K562 (cell line): ENCODE measurements around the gene EIF2S2. TPM values are rescaled to one million over a fixed set of nuclear protein-coding genes. Genes with fewer than 3 reads are reported as not detected.
A peak's percentile ranks its signal among the peaks of the same experiment; 100 is the strongest.

Source experiments
- ATAC-seq: fragments of 200-7000 bp; cut with Tn5 transposase; 3 replicates; pipeline ENCODE4 v1.9.1; 2020; ENCODE audit warnings: moderate library complexity
- BruUV-seq: library from RNA; stranded (reverse); fragments of 400-500 nt; replicated peaks from 2 replicates; lab custom pipeline; 2021; lab: Mats Ljungman, UMichigan
- CTCF ChIA-PET: fragments of 300-600 bp; formaldehyde crosslinking; extraction: SDS; loops from one replicate; lab custom pipeline; 2021; ENCODE audit warnings: low intra/inter-chr PET ratio; lab: Yijun Ruan, JAX
- POLR2A ChIA-PET: fragments of 300-600, 350-650 bp; sonication (Branson Sonifier 250); formaldehyde crosslinking; extraction: SDS; loops from one replicate; lab custom pipeline; 2021; ENCODE audit warnings: antibody characterized with exemption, inconsistent platforms; lab: Yijun Ruan, JAX
- DNase-seq, 4 experiments: peaks; one replicate each; pipeline versions ENCODE4 v3.0.0 to v3.0.0-alpha.2; 2011 to 2018; ENCODE audit warnings: low spot score in 3 of 4, mixed read lengths in 3 of 4; ENCODE audit errors: extremely low read depth in 1 of 4
- FAIRE-seq: peaks from 2 replicates; lab custom pipeline; 2011; peaks lifted over from hg19 to GRCh38; lab: Jason Lieb, UNC
- H2AFZ ChIP-seq: 2 replicates; pipeline ENCODE4 v1.6.0; 2011; ENCODE audit warnings: low read depth, low read length, control low read depth, inconsistent platforms
- H3K27ac ChIP-seq: fragments of 200-600 bp; 3 replicates; pipeline ENCODE4 v1.8.0; 2011; ENCODE audit warnings: low read depth, mild to moderate bottlenecking, control low read depth, inconsistent platforms, low read length, moderate library complexity, mixed read lengths; ENCODE audit errors: extremely low read depth
- H3K27me3 ChIP-seq, 2 experiments: fragments of 300-600 bp in 1 of 2; 2 replicates in 1 of 2; 3 replicates in 1 of 2; pipeline versions ENCODE4 v1.6.0 to v1.8.0; 2011; ENCODE audit warnings: inconsistent platforms in 2 of 2, low read length in 2 of 2, mild to moderate bottlenecking in 1 of 2, mixed read lengths in 1 of 2, moderate library complexity in 1 of 2; ENCODE audit not compliant: control insufficient read depth in 2 of 2, insufficient read depth in 2 of 2
- H3K36me3 ChIP-seq: fragments of 300-600 bp; 3 replicates; pipeline ENCODE4 v1.8.0; 2011; ENCODE audit warnings: mild to moderate bottlenecking, low read length, inconsistent platforms; ENCODE audit not compliant: control insufficient read depth, insufficient read depth
- H3K4me1 ChIP-seq, 2 experiments: fragments of 200-600 bp in 1 of 2; replicated peaks in 1 of 2; 2 replicates in 1 of 2; 3 replicates in 1 of 2; pipeline versions ENCODE4 v1.5.1 to v1.8.0; 2011; ENCODE audit warnings: inconsistent platforms in 2 of 2, low read length in 2 of 2, mild to moderate bottlenecking in 1 of 2, mixed read lengths in 1 of 2, moderate library complexity in 1 of 2; ENCODE audit not compliant: control insufficient read depth in 2 of 2, insufficient read depth in 2 of 2
- H3K4me2 ChIP-seq: 2 replicates; pipeline ENCODE4 v1.6.1; 2011; ENCODE audit warnings: low read length, control low read depth, inconsistent platforms, mixed read lengths; ENCODE audit not compliant: insufficient read depth
- H3K4me3 ChIP-seq: fragments of 200-600 bp; sonication (generic), shearing (Covaris generic); 2 replicates; pipeline ENCODE4 v1.5.1; 2016; ENCODE audit warnings: control low read depth, inconsistent platforms
- H3K79me2 ChIP-seq: fragments of 200-600 bp; 3 replicates; pipeline ENCODE4 v1.8.0; 2011; ENCODE audit warnings: low read length, inconsistent platforms; ENCODE audit not compliant: control insufficient read depth, insufficient read depth
- H3K9ac ChIP-seq, 2 experiments: 2 replicates each; pipeline versions ENCODE4 v1.6.0 to v1.6.1; 2011; ENCODE audit warnings: low read depth in 2 of 2, low read length in 2 of 2, control low read depth in 1 of 2, inconsistent platforms in 1 of 2, mild to moderate bottlenecking in 1 of 2, mixed read lengths in 1 of 2; ENCODE audit not compliant: insufficient read depth in 1 of 2
- H3K9me1 ChIP-seq: one replicate; pipeline ENCODE4 v1.6.0; 2011; ENCODE audit warnings: inconsistent platforms, mild to moderate bottlenecking, low read length, moderate library complexity; ENCODE audit not compliant: control insufficient read depth, insufficient read depth
- H3K9me3 ChIP-seq: replicated peaks from 2 replicates; pipeline ENCODE4 v1.5.1; 2011; ENCODE audit warnings: low read depth, low read length, inconsistent platforms; ENCODE audit not compliant: control insufficient read depth, insufficient read depth
- H4K20me1 ChIP-seq: replicated peaks from 2 replicates; pipeline ENCODE4 v1.6.1; 2011; ENCODE audit warnings: low read length, inconsistent platforms, mixed read lengths; ENCODE audit not compliant: control insufficient read depth, insufficient read depth
- C11orf30 ChIP-seq: fragments of 450-650 bp; IDR thresholded peaks from 2 replicates; pipeline ENCODE4 v1.6.1; 2016; ENCODE audit warnings: low read depth, mild to moderate bottlenecking
- EGR1 ChIP-seq: fragments of 450-650 bp; conservative IDR thresholded peaks from 2 replicates; pipeline ENCODE4 v1.6.1; 2017; ENCODE audit warnings: mild to moderate bottlenecking
- ELF1 ChIP-seq: fragments of 200-800 bp; sonication (Bioruptor generic); IDR thresholded peaks from 2 replicates; pipeline ENCODE4 v1.6.1; 2016; ENCODE audit warnings: missing genetic modification characterization, missing compliant biosample characterization
- MAFG ChIP-seq: fragments of 450-650 bp; conservative IDR thresholded peaks from 2 replicates; pipeline ENCODE4 v1.6.1; 2016; ENCODE audit warnings: missing genetic modification characterization, missing compliant biosample characterization
- ZNF316 ChIP-seq: fragments of 450-650 bp; IDR thresholded peaks from 2 replicates; pipeline ENCODE4 v1.6.1; 2016
- ZNF740 ChIP-seq, 3 experiments: fragments of 200-800 bp in 1 of 3; sonication (Bioruptor generic) in 1 of 3; sonication (generic) in 1 of 3; formaldehyde crosslinking in 1 of 3; IDR thresholded peaks; 2 replicates each; pipeline versions ENCODE4 v1.6.1 to v1.8.0; 2016 to 2022; ENCODE audit warnings: mild to moderate bottlenecking in 2 of 3, missing compliant biosample characterization in 2 of 3, missing genetic modification characterization in 2 of 3, missing genetic modification reagents in 1 of 3
- WGBS: fragments of 100-300 bp; shearing (Covaris generic); methylation state at CpG from one replicate; pipeline ENCODE4 v1.1.6; 2016; ENCODE audit warnings: low coverage, mixed read lengths; ENCODE audit not compliant: insufficient coverage; ENCODE audit errors: missing lambda C conversion rate; 5-methylcytosine and 5-hydroxymethylcytosine counted together
- in situ Hi-C: fragments of 300-500 bp; cut with MboI; formaldehyde crosslinking; loops from 4 replicates; pipeline ENCODE4 v1.15.0; 2018; ENCODE audit warnings: inconsistent platforms, mixed read lengths
- intact Hi-C: fragments of 100-400 bp; cut with micrococcal nuclease; formaldehyde crosslinking; loops from 2 replicates; pipeline ENCODE4 v1.14.2; 2022
- polyA plus RNA-seq, 8 experiments: library from polyadenylated mRNA; depleted of rRNA in 4 of 8; stranded (reverse) in 5 of 8; unstranded in 3 of 8; fragments of >200 nt; fragmentation: Nextera tagmentation in 2 of 8; fragmentation: Illumina TruSeq in 1 of 8; extraction: Ambion mirVana in 2 of 8; extraction: Trizol in 1 of 8; gene quantifications; 2 replicates each; pipeline versions ENCODE4 v1.2.1 to v1.2.3, GENCODE V29; 2011 to 2014; ENCODE audit warnings: inconsistent platforms in 1 of 8, missing spikeins in 1 of 8
- total RNA-seq, 7 experiments: library from RNA; depleted of rRNA in 6 of 7; stranded (reverse); fragments of >200 nt in 6 of 7; fragmentation: Illumina TruSeq in 2 of 7; extraction: Trizol in 2 of 7; gene quantifications; 2 replicates each; pipeline versions ENCODE4 v1.2.1 to v1.2.3, GENCODE V29; 2011 to 2021; ENCODE audit warnings: low replicate concordance in 1 of 7

The EIF2S2 gene
- total and polyA plus RNA-seq, 9 of the 15 experiments (the other 6 are each of a cell fraction or from before 2014, with no cell fraction given), result 79.7 to 220 (median 154) TPM

- Histone ChIP-seq H3K4me3 (no peak overlapping the region), H3K36me3 (peaks cover 79% of the 10 kb centered on the region), H3K27ac (no peak overlapping the region), H3K27me3 (no peaks in the 10 kb centered on the region), H2AFZ (no peak overlapping the region), H3K9me3 (no peaks in the 10 kb centered on the region), H3K9ac (no peak overlapping the region), H3K79me2 (peaks cover 17% of the 10 kb centered on the region), H3K4me1 (peaks cover 0 to 5% of the 10 kb centered on the region in 2 experiments; a peak in 2 of 5 replicates), H3K9me1 (peaks cover 6% of the 10 kb centered on the region), H3K4me2 (no peak overlapping the region), H4K20me1 (peaks cover 15% of the 10 kb centered on the region)
- CTCF ChIA-PET, result no interaction called here
- ATAC-seq (no peak), DNase-seq (no peak), FAIRE-seq (no peak)
- WGBS, result 68% methylated on average over 4 of the region's 7 CpGs
- no TSS peak for BruUV-seq
- TF ChIP-seq EGR1 (0 out of 2 replicates have a peak, but pooled peaks have one; percentile 29), ELF1 (tag) (no peak)
- intact Hi-C loops, result loop anchor here (5.0 kb wide), 1 partner anchor 212 kb away; no protein-coding TSS in a partner anchor
- POLR2A ChIA-PET, result interaction anchor here (0.6 to 1.2 kb wide), 5 partner anchors 21 to 317 kb away, joined by 3 to 4 read pairs (median 3); partner anchors contain the start of gene EIF2S2
- in situ Hi-C loops, result loop anchor here (10.0 kb wide), 1 partner anchor 149 kb away; no protein-coding TSS in a partner anchor
These were observed 37.8 kb downstream of the EIF2S2 start for GRCh38 chr20:34074101-34074760.

GRCh38 chr20:34072778-34073177 lies 39.3 kb downstream of the EIF2S2 start:
- Histone ChIP-seq H3K27ac (no peak overlapping the region), H3K36me3 (peaks cover 70% of the 10 kb centered on the region), H3K4me3 (no peak overlapping the region), H3K9me3 (no peaks in the 10 kb centered on the region), H3K27me3 (no peaks in the 10 kb centered on the region), H3K9me1 (peaks cover 7% of the 10 kb centered on the region), H3K9ac (no peak overlapping the region), H3K4me1 (peaks cover 0 to 8% of the 10 kb centered on the region in 2 experiments; a peak in 2 of 5 replicates), H4K20me1 (peaks cover 18% of the 10 kb centered on the region), H2AFZ (no peak overlapping the region), H3K79me2 (peaks cover 24% of the 10 kb centered on the region), H3K4me2 (no peak overlapping the region)
- no peak for DNase-seq
- POLR2A ChIA-PET, result no interaction called here
- peak; percentile 60 for TF ChIP-seq C11orf30
- no peak for TF ChIP-seq ZNF740 (CRISPR knock-in tag; IDR thresholded peaks at IDR 0.05)
- no peak for TF ChIP-seq ZNF740 (tag; IDR thresholded peaks at IDR 0.05)
- TF ChIP-seq ZNF316, result peak; percentile 85
- TF ChIP-seq MAFG (tag), result peak; percentile 40; the same call in 1 of the 2 replicates
- CTCF ChIA-PET, result no interaction called here
- 100% methylated on average over 1 of the region's 1 CpG for WGBS
- in situ Hi-C loops, result loop anchor here (10.0 kb wide), 1 partner anchor 148 kb away; no protein-coding TSS in a partner anchor
- BruUV-seq, result no TSS peak
- no peak for FAIRE-seq
- ATAC-seq, result no peak
- intact Hi-C loops, result loop anchor here (5.0 kb wide), 1 partner anchor 210 kb away; no protein-coding TSS in a partner anchor
